Measurements from ENCODE around the gene SDC1.

GRCh38 chr2:20157193-20157891, 67.6 kb downstream of the SDC1 start:
- TF ChIP-seq, protein P1, sequence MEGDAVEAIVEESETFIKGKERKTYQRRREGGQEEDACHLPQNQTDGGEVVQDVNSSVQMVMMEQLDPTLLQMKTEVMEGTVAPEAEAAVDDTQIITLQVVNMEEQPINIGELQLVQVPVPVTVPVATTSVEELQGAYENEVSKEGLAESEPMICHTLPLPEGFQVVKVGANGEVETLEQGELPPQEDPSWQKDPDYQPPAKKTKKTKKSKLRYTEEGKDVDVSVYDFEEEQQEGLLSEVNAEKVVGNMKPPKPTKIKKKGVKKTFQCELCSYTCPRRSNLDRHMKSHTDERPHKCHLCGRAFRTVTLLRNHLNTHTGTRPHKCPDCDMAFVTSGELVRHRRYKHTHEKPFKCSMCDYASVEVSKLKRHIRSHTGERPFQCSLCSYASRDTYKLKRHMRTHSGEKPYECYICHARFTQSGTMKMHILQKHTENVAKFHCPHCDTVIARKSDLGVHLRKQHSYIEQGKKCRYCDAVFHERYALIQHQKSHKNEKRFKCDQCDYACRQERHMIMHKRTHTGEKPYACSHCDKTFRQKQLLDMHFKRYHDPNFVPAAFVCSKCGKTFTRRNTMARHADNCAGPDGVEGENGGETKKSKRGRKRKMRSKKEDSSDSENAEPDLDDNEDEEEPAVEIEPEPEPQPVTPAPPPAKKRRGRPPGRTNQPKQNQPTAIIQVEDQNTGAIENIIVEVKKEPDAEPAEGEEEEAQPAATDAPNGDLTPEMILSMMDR (conservative IDR thresholded peaks at IDR 0.05; ENCODE audit: low read length), result no peak
- TF ChIP-seq EZH2phosphoT487 (IDR thresholded peaks at IDR 0.05; ENCODE audit: borderline replicate concordance, low read depth, low read length), result no peak
